ENCODE results near the gene RPS14.
A peak's percentile ranks its signal among the peaks of the same experiment; 100 is the strongest.

The RPS14 gene

DNA sequence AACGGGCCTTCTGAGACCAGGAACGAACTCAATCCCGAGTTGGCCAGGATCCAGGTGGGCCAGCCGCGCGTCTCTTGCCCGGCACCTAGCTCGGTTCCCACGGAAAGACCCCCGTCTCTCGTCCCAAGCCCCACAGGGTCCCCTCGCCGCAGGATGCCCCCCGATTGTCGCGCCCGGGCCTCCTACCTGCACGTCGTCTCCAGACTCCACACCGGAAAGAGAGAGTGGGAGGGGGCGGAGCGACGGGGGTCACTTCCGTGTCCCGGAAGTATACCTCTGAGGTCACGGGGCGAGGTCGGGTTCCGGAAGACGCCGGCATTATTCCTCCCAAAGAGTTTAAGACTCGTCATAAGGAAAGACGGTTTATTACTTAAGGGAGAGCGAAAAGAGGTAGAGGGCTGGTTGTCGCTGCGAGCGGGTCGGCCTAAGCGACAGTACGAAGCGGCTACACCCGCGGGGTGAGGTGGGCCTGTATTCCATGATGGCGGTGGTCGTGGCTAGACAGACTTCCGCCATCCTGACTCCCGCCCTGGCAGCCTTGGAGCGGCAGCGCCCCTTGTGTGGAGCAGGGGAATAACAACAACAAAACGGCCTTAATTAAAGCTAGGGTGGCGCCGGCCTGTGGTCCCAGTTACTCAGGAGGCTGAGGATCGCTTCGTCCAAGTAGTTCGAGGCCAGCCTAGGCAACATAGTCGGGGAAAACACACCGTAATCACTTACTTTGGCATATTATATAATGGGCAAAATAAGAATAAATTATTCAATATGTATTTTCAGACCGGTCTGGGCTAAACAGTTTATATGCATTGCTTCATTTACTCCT lies at the start of gene RPS14:
TSS of gene RPS14 (minus strand) at position 223 of the 823 bp plus-strand sequence. CDS start 2,006 bp downstream, outside the sequence.
- DNase-seq (ENCODE audit: low spot score): peak; percentile 91

DNA sequence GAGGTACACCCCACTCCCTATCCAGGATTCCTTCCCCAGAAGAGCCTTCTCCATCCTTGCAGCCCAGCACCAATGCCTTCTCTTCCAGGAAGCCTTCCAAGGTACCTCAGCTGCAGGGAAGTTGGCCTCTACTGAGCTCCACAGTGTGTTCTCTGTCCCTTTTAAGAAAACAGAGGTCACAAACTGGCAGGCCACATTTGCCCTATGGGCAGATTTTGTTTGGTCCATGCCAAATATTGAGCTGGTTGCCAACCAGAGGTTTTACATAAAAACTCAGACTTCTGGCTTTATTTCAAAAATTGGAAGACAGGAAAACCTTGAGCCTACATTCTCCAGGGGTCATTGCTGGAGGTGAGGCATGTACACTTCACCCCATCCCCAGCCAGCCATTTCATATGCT lies 49.4 kb upstream of the RPS14 start:
- DNase-seq (ENCODE audit: low spot score): no peak

DNA sequence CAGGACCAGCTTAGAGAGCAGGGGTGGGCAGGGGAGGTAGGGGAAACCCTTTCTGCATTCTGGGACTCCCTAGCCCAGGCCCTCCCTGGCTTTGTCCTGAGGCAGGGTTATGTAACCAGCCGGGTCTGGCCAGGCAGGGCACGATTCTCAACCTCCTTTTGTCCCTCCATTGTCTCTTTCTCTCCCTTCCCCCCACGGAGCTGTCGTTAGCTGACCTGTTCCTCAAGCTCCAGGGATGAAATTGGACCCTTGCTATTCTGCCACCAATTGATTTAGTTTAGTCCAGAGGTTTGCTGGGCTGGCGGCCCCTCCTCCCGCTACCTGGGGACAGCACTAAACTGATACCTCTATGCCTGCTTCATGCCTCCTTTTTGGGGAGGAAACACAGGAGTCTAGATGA lies 49.0 kb upstream of the RPS14 start:
- DNase-seq (ENCODE audit: low spot score): peak; percentile 74

DNA sequence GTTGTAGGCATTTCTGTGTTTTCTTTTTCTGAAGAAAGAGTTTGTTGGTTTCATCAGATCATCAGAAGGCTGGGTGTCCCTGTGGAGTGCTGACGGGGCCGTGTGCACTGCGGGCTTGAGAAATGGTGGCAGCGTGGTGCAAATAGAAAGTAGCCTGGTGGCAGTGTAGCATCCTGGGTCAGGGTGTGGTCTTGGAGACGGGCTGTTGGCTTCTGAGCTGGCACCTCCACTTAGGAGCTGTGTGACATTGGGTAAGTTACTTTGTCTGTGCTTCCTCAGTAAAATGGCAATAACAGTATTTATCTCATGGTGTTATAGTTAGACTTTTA lies 48.4 kb upstream of the RPS14 start:
- peak; percentile 50 for DNase-seq (ENCODE audit: low spot score)

DNA sequence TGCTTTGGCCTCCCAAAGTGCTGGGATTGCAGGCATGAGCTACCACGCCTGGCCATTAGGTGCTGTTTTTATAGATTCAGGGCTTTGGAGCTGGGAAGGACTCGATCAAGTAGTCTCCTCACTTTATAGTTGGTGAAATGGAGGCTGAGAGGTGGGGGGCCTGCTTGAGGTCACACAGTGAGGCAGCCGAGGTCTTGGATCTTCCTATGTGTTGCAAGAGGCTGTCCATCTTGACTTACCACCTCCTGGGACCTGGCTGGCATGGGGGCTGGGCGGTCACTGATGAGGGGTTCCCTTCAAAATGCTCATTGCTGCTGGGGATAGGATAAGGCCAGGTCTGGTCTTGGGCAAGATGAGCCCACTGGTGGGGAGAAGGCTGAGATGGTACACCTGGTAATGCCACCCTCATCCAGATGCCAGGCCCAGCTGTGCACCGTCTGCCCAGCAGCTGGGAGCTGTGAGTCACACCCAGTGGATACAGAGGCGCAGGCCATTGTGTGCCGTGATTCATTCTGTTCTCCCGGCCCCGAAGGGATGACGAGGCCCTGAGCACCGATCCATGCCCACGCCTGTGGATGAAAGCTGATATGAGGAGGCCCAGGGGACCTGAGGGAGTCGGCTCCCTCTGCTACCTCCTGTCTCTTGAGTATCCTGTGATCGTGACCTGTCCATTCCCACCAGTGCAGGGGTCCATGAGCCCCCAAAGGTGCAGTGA lies 47.9 kb upstream of the RPS14 start:
- peak; percentile 84 for DNase-seq (ENCODE audit: low spot score)

DNA sequence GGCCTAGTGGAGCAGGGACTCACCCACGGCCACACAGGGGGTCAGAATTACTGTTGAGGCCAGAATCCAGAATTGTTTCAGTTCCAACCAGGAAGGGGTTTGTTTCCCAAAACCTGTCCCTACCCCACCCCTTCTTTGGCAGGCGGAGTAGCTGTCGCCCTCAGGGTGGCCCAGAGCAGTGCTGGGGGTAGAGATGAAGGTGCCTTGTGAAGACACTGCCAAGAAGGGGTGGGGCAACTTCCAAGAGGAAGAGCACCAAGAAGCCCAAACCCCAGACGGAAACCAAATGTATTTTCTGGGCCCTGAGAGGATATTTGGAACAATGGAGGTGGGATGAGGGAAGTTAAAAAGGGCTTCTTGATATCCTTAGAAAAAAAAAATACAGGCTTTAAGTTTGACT lies 47.0 kb upstream of the RPS14 start:
- peak; percentile 15 for DNase-seq (ENCODE audit: low spot score)

DNA sequence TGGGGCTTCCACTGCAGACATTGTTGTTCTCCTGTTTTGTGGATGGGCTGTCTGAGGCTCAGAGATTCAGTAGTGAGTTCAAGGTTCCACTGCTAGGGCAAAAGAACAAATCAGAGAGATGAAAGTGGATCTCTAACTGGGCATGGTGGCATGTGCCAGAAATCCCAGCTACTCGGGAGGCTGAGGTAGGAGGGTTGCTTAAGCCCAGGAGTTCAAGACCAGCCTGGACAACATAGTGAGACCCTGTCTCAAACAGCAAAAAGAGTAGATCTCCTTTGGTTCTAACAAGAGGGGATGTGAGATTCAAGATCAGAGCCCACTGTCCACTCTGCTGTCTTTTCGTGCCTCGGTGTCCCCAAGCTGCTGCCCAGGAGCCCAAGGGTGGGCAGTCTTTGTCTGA lies 46.6 kb upstream of the RPS14 start:
- no peak for DNase-seq (ENCODE audit: low spot score)

DNA sequence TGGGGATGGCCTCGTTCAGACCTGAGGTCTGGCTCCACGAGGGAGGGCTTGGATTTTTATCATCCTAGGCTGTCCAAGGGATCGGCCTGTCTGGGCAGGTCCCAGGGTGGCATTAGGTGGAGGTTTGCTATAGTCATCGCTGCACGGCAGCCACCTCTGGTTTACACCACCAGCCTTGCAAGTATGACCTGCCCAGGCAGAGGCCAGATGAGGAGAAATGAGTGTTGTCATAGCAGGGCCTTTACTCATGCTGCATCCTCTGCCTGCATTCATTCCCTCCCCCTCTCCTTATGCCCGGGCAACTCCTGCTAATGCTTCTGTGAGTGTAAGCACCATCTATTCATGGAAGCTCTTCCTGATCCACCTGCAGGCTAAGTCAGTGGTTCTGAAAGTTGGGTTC lies 43.1 kb upstream of the RPS14 start:
- DNase-seq (ENCODE audit: low spot score): peak; percentile 31

DNA sequence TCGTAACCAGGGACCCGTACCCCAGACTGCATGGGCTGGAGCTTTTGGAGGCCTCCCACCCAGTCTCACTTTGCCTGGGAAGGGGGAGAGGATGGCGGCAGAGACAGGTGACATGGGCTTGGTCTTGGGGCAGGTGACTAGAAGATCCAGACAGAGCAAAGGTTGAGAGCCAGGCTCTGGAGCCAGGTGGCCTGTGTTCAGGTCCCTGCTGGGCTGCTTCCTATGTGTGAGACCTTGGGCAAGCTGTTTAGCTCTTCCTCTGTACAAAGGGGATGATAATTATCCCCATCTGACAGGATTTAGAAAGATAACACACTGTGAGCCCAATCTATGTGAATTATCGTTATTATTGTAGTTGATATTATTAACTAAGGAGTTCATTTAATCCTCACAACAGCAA lies 42.3 kb upstream of the RPS14 start:
- no peak for DNase-seq (ENCODE audit: low spot score)

DNA sequence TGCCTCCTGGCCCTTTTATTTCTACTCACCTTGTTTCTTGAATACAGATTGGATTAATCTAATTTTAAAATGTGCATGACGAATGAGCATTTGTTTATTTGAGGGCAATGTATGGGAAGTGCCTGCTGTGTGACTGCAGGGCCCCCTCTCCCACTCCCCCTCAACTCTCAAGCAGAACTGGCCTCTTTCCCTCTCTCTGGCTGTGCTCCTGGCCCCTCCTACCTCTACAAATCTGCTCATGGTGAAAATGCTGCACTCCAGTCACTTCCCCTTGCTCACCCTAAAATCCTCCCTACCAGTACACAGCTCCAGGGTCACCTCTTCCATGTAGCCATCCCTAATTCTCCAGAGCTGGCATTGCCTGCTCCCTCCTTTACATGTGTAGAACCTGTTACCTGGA lies 41.2 kb upstream of the RPS14 start:
- peak; percentile 22 for DNase-seq (ENCODE audit: low spot score)

DNA sequence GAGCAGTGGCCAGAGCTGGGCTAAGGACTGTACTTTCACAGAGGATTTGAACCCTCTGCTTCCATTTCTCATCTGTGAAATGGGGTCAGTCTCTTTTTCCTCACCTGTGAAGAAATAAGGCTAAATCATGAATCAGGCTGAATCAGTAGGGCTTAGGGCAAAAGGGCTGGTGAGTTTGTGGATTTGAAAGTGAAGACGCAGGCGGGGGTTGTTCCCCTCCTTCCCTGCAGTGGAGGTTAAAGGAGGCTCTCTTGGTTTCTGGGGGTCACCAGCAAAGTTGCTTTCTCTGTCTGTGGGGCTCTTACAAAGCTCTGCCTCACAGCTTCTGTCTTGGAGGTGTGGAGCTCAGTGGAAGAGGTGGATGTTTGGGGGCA lies 40.7 kb upstream of the RPS14 start:
- no peak for DNase-seq (ENCODE audit: low spot score)

DNA sequence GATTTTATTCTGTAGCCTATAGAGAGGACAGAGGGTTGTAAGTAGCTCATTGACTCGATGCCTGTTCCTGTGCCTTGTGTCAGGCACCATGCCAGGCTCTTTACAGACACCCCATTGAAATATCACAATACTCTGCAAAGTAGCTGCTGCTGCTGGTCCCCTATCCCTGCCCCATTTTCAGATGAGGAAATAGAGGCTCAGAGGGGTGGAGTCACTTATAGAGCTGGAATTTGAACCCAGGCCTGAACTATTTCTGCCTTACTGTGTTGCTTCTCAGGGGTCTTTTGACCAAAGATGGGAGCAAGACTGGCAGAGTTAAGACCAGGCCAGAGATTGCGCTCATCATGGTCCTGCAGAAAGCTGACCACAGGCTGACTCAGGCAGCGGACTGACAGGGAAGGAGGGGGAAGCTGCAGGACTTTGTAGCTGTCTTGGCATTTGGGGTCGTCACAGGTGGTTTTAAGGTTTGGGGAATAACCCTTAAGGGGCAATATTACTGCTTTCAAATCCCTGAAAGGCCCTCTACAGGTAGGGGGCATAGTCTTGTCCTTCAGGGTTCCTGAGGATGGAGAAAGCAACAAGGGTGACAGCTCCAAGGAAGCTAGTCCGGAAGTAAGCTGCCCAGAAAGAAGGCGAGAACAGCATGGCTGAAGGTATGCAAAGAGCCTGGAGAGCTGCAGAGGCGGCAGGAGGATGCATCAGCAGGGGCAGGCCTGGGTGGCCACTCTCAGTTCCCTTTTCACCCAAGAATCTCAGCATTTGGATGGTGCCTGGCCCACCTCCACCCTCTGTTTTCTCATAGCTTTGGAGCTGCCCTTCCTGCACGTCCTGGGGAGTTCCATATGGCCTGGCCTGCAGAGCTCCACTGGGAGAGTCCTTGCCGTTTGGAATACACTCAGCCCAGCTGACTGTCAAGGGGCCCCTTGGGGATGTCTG lies 40.1 kb upstream of the RPS14 start:
- peak; percentile 93 for DNase-seq (ENCODE audit: low spot score)

DNA sequence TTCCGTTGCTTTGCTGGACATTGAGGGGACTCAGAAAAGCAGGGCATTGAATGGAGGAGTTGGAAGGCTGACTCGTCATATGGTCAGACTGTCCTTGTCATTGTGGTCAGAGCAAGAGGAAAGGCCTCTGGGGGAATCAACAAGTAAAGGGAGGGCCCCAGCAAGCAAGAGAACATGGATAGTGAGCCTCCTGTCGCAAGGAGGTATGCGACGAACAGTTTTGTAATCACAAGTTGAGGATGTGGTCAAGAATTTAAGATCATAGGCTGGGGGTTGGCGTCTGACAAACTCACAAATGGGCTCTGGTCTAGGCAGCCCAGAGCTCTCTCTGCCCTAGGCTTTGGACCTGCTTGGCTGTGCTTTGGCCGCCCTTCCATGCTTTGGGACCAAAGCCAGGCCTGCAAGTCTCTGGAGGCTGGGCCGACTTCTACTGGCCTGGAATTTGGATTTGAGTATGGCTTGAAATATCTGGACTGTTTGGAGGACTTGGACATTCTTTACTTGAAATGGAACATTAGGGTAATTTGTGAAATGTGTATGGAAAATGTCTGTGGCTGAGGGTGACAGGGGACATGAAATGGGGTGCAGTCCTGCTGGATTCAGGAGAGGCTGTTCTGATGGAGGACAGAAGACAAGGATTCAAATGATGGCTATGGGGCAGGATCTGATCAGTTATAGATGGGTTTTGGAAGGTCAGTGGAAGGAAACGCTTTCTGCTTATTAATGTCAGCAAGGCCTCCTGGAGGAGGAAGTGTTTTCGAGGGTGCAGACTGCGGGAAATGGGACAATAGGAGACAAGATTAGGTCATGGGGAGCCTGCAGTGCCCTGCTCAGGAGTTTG lies 39.2 kb upstream of the RPS14 start:
- DNase-seq (ENCODE audit: low spot score): peak; percentile 80

DNA sequence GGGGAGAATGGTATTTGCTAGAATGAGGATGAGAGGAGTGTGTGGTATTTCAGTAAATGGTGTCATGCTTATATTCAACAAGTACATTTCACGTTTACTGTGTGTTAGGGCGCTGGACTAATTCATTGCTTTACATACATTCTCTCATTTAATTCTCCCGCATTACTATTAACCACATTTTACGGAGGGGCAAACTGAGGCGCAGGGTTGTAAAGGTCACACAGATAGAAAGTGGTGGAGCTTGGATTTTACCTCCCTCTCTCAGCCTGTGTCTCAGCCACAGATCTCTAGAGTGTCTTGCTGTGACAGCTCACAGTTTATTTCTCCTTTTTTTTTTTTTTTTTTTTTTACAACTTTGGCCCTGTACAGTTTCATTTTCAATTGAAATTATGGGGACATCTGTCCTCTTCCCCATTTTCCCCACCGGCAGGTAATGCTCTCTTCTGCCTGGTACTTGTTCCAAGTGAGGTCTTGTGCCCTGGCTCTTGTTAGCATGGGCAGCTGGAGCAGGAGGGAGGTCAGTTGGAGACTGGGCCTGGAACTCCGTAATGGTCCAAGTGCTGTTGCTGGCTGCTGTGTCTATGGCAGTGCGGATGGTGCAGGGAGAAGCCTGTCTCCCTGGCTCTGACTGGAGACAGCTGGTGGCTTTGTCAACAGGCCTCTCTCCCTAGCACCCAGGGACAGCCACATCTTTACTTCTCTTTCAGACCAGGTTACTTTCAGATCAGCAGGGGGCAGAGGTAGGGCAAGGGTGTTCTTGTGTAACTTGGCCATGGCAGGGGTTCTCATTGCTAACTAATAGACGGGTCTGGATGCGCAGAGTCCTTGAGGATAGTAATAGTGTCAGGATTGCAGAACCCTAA lies 37.9 kb upstream of the RPS14 start:
- peak; percentile 87 for DNase-seq (ENCODE audit: low spot score)

DNA sequence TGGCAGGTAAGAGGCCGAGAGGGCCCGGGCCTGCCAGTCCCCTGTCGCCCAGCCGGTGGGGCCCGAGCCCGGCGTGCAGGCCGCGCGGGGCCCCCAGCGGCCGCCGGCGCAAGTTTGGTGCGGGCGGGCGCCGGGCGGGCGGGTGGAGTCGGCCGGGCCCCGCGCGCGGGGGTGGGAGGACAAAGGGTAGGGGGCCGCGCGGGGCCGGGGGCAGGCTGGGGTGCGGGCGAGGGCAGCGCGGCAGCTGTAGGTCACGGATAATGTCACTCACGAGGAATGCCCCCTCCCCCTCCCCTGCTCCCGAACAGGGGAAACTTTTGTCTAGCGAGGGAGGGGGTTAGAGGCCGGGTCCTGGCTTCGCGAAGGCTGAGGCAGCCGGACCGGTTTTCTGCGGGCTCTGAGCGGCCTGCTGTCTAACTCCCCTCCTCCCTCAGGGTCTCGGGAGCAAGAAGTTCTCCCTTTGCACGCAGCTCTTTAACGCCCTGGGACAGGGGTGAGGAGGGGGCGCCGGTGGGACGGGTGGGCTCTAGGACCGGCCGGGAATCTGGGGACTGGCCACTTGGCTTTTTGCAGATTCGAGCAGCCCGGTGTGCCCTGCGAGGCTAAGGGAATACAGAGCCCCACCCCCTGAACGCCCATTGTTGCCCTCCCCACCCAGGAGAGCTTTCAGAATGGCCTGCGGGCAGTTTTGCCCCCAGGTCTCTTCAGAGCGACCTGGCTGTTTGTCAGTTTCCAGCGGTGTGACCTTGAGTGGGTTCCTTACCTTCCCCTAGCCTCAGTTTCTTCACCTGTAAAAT lies 37.1 kb upstream of the RPS14 start:
- DNase-seq (ENCODE audit: low spot score): peak; percentile 55

DNA sequence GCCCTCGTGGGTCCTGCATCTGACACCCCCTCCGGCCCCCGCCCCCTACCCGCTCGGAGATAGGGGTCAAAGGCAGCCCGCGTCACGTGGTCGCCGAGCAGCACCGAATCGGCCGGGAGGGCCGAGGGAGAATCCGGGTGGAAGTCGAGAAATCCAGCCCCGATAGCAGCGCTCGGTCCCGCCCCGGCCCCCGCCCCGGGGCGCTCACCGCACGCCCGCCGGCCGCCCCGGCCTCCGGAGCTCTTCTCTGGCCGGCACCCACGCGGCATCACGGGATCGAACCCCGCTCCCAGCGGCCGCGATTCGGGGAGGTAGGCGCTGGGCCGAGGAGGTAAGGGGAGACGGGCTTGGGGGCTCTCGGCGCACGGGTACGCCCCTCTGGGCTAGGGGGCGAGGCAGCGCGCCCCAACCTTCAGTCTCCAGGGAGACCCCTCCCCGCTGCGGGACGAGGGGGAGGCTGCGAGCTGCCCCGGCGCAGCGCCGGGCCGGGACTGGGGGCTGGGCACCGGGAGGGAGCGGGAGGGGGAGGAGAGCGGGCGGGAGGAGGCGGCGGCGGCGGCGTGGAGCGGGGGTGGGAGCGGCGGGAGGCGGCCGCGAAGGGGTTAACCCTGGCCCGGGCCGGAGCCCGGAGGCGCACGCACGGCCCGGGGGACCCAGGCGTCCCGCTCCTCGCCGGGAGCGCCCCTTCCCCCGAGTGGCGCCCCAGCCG lies 36.3 kb upstream of the RPS14 start:
- peak; percentile 27 for DNase-seq (ENCODE audit: low spot score)

DNA sequence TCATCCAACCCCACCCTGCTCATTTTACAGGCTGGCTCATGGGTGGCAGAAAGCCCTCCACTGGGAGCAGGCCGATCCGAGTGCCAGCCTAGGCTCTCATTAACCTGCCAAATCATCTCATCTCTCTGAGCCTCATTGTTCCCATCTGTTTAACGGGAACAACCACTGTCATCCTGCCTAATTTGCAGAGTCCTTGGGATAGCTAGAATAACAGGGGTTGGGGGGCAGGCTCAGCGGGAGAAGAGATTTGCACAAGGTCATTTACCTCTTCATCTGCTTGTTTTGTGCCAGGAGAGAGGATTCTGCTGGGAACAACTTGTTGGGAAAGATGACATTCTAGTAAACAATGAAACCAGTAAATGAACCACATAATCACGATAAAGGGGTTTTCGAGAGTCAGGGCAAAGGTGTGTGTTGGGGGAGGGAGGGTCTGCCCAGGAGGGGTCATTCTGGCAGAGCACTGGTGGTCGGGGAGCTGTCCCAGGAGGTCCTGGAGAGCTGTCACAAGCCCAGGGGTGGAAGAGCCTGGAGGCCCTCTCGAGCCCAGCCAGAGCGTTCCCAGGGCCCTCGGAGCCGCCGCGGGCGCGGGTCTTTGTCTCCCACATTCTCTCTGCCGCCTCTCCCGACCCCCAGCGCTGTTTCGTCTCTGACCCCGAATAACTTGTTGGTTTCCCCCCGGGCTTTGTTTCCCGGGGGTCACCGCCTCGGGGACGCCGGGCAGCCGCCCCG lies 35.6 kb upstream of the RPS14 start:
- DNase-seq (ENCODE audit: low spot score): no peak

DNA sequence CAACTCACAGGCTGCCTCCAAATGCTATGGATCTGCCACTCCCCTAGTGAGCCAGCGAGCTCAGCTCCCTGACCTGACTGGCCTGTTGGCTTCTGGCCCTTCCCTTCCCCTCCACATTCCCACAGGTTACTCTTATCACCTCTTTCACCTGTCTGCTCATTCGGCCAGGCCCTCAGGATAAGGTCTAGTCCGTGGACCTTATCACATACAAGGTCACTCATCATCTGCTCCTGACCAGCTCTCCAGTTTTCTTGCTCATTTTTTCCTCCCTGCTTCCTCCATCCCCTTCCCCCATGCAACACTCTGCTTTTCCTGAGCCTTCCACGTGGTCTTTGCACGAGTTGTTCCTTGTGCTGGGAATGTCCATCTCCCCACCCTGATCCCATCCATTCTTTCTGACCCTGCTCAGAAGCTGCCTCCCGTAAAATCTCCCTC lies 32.5 kb upstream of the RPS14 start:
- DNase-seq (ENCODE audit: low spot score): no peak

DNA sequence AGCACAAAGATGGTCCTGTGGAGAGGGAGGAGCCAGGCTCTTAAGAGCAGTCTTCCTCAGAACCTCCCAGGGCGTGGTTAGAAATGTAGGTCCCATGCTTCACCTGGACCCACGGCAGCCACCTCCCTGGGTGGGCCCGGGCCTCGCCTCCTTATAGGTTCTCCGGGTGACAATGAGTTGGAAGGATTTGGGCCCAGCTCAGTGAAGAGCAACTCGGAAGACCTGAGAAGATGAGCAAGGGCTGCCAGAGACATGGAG lies 32.1 kb upstream of the RPS14 start:
- no peak for DNase-seq (ENCODE audit: low spot score)

Measured in pons (tissue), 1 donor.